Spinal cord (tissue), 10 donors: ENCODE data around the gene C2orf15. TPM values are rescaled to one million over a fixed set of nuclear protein-coding genes. Genes with fewer than 3 reads are reported as not detected.

ENCODE experiments used
- DNase-seq, 6 donors: peaks; one replicate each; pipeline versions ENCODE4 v3.0.0 to v3.0.0-alpha.2; 2013 to 2015; ENCODE audit warnings: low spot score in 6 of 6, low read depth in 4 of 6
- H3K27ac ChIP-seq: one replicate; pipeline ENCODE4 v1.5.1; 2013; ENCODE audit warnings: low read depth, low read length, control low read depth
- H3K27me3 ChIP-seq: one replicate; pipeline ENCODE4 v1.6.1; 2013; ENCODE audit warnings: low read length; ENCODE audit not compliant: control insufficient read depth, insufficient read depth
- H3K36me3 ChIP-seq: one replicate; pipeline ENCODE4 v1.6.1; 2013; ENCODE audit warnings: low read length; ENCODE audit not compliant: control insufficient read depth, insufficient read depth
- H3K4me1 ChIP-seq: one replicate; pipeline ENCODE4 v1.6.1; 2013; ENCODE audit warnings: low read length; ENCODE audit not compliant: control insufficient read depth, insufficient read depth
- H3K4me3 ChIP-seq: one replicate; pipeline ENCODE4 v1.5.1; 2013; ENCODE audit warnings: low read depth, low read length, control low read depth
- H3K9me3 ChIP-seq: one replicate; pipeline ENCODE4 v1.6.1; 2013; ENCODE audit warnings: low read length; ENCODE audit not compliant: control insufficient read depth, insufficient read depth
- WGBS: methylation state at CpG from one replicate; pipeline ENCODE4 v1.1.5; 2013; ENCODE audit warnings: missing lambda C conversion rate; ENCODE audit not compliant: insufficient coverage; 5-methylcytosine and 5-hydroxymethylcytosine counted together
- long read RNA-seq, 4 donors: transcript quantifications; one replicate each; lab custom pipeline, GENCODE V29; 2026
- polyA plus RNA-seq, 2 donors: library from polyadenylated mRNA; unstranded; fragments of 120-200 nt; gene quantifications; one replicate each; pipeline ENCODE4 v1.2.1, GENCODE V29; 2013; ENCODE audit not compliant: insufficient read length in 2 of 2
- total RNA-seq, 2 donors: library from RNA; depleted of rRNA in 1 of 2; stranded (reverse); fragments of 120-200 nt in 1 of 2; fragments of >200 nt in 1 of 2; gene quantifications; one replicate each; pipeline versions ENCODE4 v1.2.3 to v1.2.4, GENCODE V29; 2013 to 2014
- donor health status: healthy.

The C2orf15 gene, protein sequence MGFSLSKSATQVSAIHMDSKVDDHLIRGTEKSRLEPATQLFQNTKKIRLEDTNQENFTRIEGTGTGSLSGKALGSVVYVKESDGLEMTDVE
- total RNA-seq (1 to 10 TPM; 2.8 to 5.7 TPM), polyA plus RNA-seq (1 to 10 TPM; 3.4 to 4.6 TPM)
- long read RNA-seq, donor 1, partial matches to known transcripts, result 0 of 1 reads
- long read RNA-seq, donor 1, other reads (novel, unspliced or antisense), result 0 of 1 reads
- long read RNA-seq, donor 2, partial matches to known transcripts, result 0 of 2 reads
- long read RNA-seq, donor 2, other reads (novel, unspliced or antisense), result 0 of 2 reads
- long read RNA-seq, donor 3, result 0 reads
- long read RNA-seq, donor 4, transcript C2orf15-201 (4 exons, 1,667 nt), result major isoform, 7 of 7 reads
- long read RNA-seq, donor 4, partial matches to known transcripts, result 0 of 7 reads
- long read RNA-seq, donor 4, other reads (novel, unspliced or antisense), result 0 of 7 reads

DNA sequence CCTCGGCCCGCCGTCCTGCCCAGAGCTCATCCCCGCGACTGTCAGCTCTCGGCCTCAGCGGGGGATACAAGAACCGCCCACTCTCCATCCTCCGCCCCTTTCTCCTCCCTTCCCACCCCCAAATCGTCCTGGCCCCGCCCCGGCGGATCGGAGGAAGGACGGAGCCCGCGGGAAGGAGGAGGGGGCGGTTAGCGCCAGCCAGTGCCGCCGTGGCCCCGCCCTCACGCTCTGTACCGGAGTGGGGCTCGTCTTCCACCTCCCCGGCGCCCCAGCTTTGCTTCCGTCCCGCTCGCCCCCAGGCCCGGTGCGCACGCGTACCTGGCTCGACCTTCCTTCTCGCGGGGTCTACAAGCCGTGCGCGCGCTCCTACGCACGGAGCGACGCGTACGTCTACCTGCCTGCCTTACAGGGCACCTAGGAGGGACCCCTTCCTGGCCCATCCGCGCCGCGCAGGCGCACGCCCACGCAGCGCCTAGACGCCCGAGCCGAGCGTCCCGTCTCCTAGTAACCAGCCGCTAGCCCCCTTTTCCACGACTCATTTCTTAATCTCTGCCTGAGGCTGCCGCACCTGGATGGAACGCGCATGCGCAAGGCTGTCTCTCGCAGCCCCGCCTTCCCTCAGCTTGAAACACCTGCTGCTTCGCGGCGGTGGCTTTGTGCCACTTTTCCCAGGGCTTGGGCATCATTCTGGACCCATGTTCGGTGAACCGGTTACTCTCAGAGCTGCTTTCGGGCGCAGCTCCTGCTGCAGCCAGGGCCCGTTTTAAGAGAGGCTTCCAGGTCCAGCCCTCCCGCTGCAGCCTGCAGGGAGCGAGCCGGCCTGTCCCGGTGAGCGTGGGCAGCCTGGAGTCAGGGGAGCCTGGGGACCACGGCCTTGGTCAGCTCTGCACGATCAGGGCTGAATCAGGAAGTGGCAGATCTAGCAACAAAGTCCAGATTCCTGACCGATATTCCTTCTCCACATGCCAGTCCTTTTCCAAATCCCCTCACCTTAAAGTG lies at the start of gene C2orf15:
C2orf15 (plus strand) TSS at position 598 of the 999 bp plus-strand sequence. CDS start 8,852 bp downstream, outside the sequence.
- peak within 1 kb of the TSS; percentile 81 for H3K27ac ChIP-seq
- H3K4me1 ChIP-seq, result peaks cover 6% of the 10 kb centered on the region
- H3K36me3 ChIP-seq, result peaks cover 2% of the 10 kb centered on the region
- H3K9me3 ChIP-seq, result no peaks in the 10 kb centered on the region
- peak; percentile 78 to 99 (median 88) for DNase-seq
- under 1% methylated on average over 84 of the region's 84 CpGs for WGBS
- peak within 1 kb of the TSS; percentile 91 for H3K4me3 ChIP-seq
- no peaks in the 10 kb centered on the region for H3K27me3 ChIP-seq

DNA sequence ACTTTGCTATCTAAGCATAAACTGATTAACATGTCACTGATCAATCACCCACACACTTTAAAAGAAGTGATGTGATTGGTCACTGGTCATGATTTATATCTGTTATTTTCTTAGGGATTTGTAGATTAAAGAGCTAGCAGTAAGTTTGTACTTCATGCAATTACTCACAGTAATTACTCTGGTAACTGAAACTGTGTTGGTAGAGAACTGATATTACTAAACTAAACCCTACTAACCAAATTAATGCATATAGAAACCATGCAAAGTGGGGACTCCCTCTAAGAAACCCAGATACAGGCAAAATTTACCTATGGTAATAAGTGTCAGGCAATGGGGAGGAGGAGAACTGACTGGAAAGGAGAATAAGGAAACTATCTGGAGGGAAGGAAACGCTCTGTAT lies 44.8 kb upstream of the C2orf15 start:
- Histone ChIP-seq H3K27me3 (no peaks in the 10 kb centered on the region), H3K9me3 (peaks cover 3% of the 10 kb centered on the region), H3K4me3 (no peak overlapping the region), H3K27ac (no peak overlapping the region), H3K4me1 (no peaks in the 10 kb centered on the region), H3K36me3 (no peaks in the 10 kb centered on the region)
- WGBS, result no CpG with 5 or more reads among the region's 1 CpG
- no peak for DNase-seq

DNA sequence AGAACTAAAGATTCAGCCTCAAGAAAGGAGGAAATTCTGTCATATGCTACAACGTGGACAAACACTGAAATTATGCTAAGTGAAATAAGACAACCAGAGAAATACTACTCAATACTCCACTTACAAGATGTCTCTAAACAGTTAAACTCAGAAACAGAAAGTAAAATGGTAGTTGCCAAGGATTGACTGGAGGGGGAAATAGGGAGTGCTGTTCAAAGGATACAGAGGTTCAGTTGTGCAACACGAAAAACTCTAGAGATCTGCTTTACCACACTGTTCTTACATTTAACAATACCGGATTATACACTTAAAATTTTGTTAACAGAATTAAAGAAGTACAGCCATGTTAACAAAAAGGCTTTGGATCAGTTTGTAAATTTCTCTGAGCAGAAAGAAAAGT lies 39.8 kb upstream of the C2orf15 start:
- DNase-seq, result peak in 1 of 6 donors; percentile 12

DNA sequence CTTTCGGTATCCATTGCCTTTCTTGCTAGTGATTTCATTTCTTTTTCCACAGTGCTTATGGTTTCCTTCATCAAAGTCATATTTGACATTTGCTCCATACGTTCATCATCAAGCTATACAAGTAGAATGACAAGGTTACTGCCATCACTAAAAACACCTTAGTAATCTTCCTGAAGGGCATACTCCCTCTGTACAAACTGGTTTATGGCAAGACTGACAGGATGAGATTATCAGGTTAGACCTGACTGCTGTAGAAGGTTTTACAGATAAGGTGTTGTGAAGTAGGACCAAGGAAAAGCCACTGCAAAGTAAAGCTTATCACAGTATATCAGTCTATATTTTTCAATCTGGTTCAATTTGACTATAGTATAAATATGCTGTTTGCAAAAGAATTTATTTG lies 37.5 kb upstream of the C2orf15 start:
- no peak for DNase-seq
- 80% methylated on average over 2 of the region's 2 CpGs for WGBS
- Histone ChIP-seq H3K4me1 (no peaks in the 10 kb centered on the region), H3K27me3 (no peaks in the 10 kb centered on the region), H3K27ac (no peak overlapping the region), H3K36me3 (no peaks in the 10 kb centered on the region), H3K9me3 (no peaks in the 10 kb centered on the region), H3K4me3 (no peak overlapping the region)

More for the DNA sequence above, 39.8 kb upstream of the C2orf15 start:
- H3K9me3 ChIP-seq, result no peaks in the 10 kb centered on the region
- H3K27me3 ChIP-seq, result no peaks in the 10 kb centered on the region
- H3K4me3 ChIP-seq, result no peak overlapping the region
- no peaks in the 10 kb centered on the region for H3K4me1 ChIP-seq
- no peak overlapping the region for H3K27ac ChIP-seq
- WGBS, result no CpG with 5 or more reads among the region's 3 CpGs
- H3K36me3 ChIP-seq, result no peaks in the 10 kb centered on the region

DNA sequence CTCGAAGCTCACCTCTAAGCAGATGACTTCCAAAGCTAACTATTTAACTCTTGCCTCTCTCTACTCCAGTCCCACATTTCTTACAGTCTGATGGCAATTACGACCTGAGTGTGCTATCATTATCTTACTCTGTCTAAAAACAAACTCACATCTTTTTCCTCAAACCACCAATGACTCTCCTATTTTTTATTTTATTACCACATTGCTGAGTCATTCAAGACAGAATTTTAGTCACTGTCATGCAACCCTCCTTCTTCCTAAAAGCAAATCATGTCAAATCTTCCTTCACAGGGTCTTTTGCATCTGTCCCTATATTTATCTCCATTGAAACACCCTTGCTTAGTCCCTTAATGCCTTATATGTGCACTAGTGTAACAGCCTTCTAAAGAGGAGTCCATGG lies 34.6 kb upstream of the C2orf15 start:
- no peaks in the 10 kb centered on the region for H3K4me1 ChIP-seq
- WGBS, result 53% methylated on average over 2 of the region's 2 CpGs
- no peak overlapping the region for H3K4me3 ChIP-seq
- no peaks in the 10 kb centered on the region for H3K9me3 ChIP-seq
- no peaks in the 10 kb centered on the region for H3K27me3 ChIP-seq
- DNase-seq, result no peak
- H3K36me3 ChIP-seq, result no peaks in the 10 kb centered on the region
- H3K27ac ChIP-seq, result no peak overlapping the region

DNA sequence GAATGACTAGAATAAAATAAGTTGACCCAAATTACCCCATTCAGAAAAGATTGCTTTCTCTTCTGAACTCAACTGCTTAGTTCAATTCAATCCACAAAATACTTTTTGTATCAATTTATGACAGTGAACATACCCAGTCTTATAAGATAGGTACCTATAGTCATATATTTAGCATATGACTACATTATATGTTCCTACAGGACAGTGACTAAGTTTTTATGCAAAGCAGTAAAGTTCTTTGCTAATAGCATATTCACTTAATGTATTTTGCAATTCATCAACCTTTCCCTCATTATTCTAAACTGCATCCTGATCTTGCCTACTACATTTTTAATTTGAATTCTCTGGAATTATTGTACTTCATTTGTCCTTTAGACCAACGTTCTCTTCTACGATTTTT lies 30.3 kb upstream of the C2orf15 start:
- no peak overlapping the region for H3K27ac ChIP-seq
- no peaks in the 10 kb centered on the region for H3K36me3 ChIP-seq
- no peaks in the 10 kb centered on the region for H3K4me1 ChIP-seq
- no CpG with 5 or more reads among the region's 2 CpGs for WGBS
- DNase-seq, result no peak
- no peak overlapping the region for H3K4me3 ChIP-seq
- no peaks in the 10 kb centered on the region for H3K9me3 ChIP-seq
- H3K27me3 ChIP-seq, result no peaks in the 10 kb centered on the region

DNA sequence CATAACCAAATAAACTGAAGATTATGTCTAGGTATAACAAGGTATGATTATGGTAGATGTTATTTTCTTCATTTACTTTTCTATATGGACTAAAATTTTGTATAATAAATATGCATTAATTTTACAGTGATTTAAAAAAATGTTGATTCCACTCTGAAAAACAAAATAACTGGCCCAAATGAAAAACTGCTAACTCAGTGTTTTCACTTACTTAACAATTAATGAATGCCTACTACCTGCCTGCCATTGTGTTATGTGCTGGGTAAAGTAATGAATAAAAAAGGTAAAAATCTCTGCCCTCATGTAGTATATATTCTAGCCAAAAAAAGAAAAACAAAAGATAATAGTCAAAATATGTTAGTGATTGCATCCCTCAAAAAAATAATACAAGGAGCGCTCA lies 29.6 kb upstream of the C2orf15 start:
- Histone ChIP-seq H3K36me3 (no peaks in the 10 kb centered on the region), H3K27me3 (no peaks in the 10 kb centered on the region), H3K4me3 (no peak overlapping the region), H3K9me3 (no peaks in the 10 kb centered on the region), H3K4me1 (no peaks in the 10 kb centered on the region), H3K27ac (no peak overlapping the region)
- WGBS, result no CpG with 5 or more reads among the region's 1 CpG
- no peak for DNase-seq

DNA sequence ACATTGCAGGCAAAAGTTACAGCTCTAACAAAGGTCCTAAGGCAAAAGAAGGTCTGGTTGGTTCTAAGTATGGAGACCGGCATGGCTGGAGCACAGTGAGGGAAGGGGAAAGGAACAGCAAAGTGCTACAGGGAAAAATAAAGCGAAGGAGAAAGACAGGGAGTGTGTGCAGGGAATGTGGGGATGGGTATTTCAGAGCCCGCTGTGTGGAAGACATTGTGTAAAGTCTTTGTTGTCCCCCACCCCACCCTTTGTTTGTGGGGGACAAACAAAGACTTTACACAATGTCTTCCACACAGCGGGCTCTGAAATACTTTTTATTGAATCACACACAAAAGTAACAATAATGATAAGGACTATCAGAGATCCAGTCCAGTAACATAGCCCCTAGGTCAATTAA lies 28.9 kb upstream of the C2orf15 start:
- Histone ChIP-seq H3K4me3 (no peak overlapping the region), H3K27ac (no peak overlapping the region), H3K27me3 (no peaks in the 10 kb centered on the region), H3K9me3 (no peaks in the 10 kb centered on the region), H3K4me1 (no peaks in the 10 kb centered on the region), H3K36me3 (no peaks in the 10 kb centered on the region)
- WGBS, result 57% methylated on average over 2 of the region's 4 CpGs
- DNase-seq, result no peak

DNA sequence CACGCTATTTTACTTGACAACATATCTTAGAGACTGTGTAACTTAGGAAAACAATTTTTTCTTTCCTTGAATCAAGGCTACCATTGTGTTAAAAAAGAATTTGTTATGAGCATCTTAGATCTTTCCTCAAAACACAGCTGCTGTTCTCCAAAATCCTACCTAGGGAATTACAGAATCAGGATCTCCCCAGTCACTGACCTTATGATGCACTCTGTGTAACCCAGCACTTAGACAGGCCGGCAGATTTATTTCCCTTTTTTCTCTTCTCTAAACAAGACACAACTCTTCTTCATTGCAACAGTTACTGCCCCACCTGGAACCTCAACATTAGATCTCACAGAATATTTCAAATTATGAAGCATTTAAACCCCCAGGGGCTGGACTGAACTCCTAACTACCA lies 13.5 kb upstream of the C2orf15 start:
- no peaks in the 10 kb centered on the region for H3K4me1 ChIP-seq
- H3K9me3 ChIP-seq, result peaks cover 10% of the 10 kb centered on the region
- WGBS, result 64% methylated on average over 1 of the region's 2 CpGs
- peaks cover 9% of the 10 kb centered on the region for H3K36me3 ChIP-seq
- no peaks in the 10 kb centered on the region for H3K27me3 ChIP-seq
- H3K27ac ChIP-seq, result no peak overlapping the region
- no peak for DNase-seq
- no peak overlapping the region for H3K4me3 ChIP-seq
